ENCODE results near the gene PPP2R5A.

PPP2R5A gene

DNA sequence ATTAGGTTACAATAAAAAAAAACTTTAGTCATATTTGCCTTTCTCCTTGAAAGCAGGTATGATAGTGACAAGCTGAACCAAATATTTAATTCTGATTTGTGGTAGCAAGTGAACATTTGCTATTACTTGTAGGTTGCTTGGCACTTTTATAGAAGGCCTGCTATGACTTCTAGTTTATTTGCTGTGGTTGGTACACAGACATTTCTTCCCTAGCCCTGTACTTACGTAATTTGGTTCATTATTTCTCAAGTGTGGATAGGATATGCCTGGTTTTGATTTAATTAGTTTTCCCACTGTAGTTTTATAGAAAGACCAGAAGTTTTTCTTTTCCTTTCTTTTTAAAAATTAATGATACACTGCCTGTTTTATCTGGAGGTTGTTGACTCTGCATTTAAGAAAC lies 55.9 kb downstream of the PPP2R5A start:
- Histone ChIP-seq H3K9me3 (ENCODE audit: severe bottlenecking) (no peaks in the 10 kb centered on the region), H3K27me3 (ENCODE audit: insufficient read depth, low read depth, severe bottlenecking) (no peaks in the 10 kb centered on the region), H3K4me3 (ENCODE audit: low read depth, low read length) (no peak overlapping the region), H3K27ac (no peak overlapping the region), H3K36me3 (no peaks in the 10 kb centered on the region)
- no peak for TF ChIP-seq CTCF (IDR thresholded peaks at IDR 0.05; ENCODE audit: low read depth, low read length)
- DNase-seq: no peak

DNA sequence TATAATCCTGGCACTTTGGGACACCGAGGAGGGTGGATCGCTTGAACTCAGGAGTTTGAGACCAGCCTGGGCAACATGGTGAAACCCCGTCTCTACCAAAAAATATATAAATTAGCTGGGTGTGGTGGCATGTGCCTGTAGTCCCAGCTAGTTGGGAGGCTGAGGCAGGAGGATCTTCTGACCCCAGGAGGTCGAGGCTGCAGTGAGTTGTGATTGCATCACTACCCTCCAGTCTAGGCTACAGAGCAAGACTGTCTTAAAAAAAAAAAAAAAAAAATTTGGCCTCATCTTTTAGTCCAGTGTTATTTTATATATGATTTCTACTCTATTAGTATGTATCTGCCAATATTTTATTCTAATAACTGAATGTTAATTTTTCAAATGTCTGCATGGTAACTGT lies 59.7 kb downstream of the PPP2R5A start:
- no peaks in the 10 kb centered on the region for H3K9me3 ChIP-seq (ENCODE audit: severe bottlenecking)
- H3K27me3 ChIP-seq (ENCODE audit: insufficient read depth, low read depth, severe bottlenecking): no peaks in the 10 kb centered on the region
- TF ChIP-seq CTCF (IDR thresholded peaks at IDR 0.05; ENCODE audit: low read depth, low read length): no peak
- H3K36me3 ChIP-seq: 0 out of 2 replicates have a peak, but pooled peaks cover 5% of the 10 kb centered on the region
- no peak overlapping the region for H3K27ac ChIP-seq
- H3K4me3 ChIP-seq (ENCODE audit: low read depth, low read length): no peak overlapping the region
- DNase-seq: no peak

GRCh38 chr1:212346601-212347000 lies 61.4 kb downstream of the PPP2R5A start:
- 0 out of 2 replicates have a peak, but pooled peaks cover 5% of the 10 kb centered on the region for H3K36me3 ChIP-seq
- H3K27me3 ChIP-seq (ENCODE audit: insufficient read depth, low read depth, severe bottlenecking): no peaks in the 10 kb centered on the region
- no peak for DNase-seq
- H3K4me3 ChIP-seq (ENCODE audit: low read depth, low read length): no peak overlapping the region
- no peak for TF ChIP-seq CTCF (IDR thresholded peaks at IDR 0.05; ENCODE audit: low read depth, low read length)
- H3K9me3 ChIP-seq (ENCODE audit: severe bottlenecking): no peaks in the 10 kb centered on the region
- no peak overlapping the region for H3K27ac ChIP-seq

- H3K9me3 ChIP-seq (ENCODE audit: severe bottlenecking): no peaks in the 10 kb centered on the region
- no peak for TF ChIP-seq CTCF (IDR thresholded peaks at IDR 0.05; ENCODE audit: low read depth, low read length)
- no peak overlapping the region for H3K27ac ChIP-seq
- no peaks in the 10 kb centered on the region; the same call in none of the 2 replicates for H3K36me3 ChIP-seq
- no peaks in the 10 kb centered on the region for H3K27me3 ChIP-seq (ENCODE audit: insufficient read depth, low read depth, severe bottlenecking)
- no peak overlapping the region for H3K4me3 ChIP-seq (ENCODE audit: low read depth, low read length)
- DNase-seq: no peak
These were observed 66.6 kb downstream of the PPP2R5A start for GRCh38 chr1:212351588-212352362.

DNA sequence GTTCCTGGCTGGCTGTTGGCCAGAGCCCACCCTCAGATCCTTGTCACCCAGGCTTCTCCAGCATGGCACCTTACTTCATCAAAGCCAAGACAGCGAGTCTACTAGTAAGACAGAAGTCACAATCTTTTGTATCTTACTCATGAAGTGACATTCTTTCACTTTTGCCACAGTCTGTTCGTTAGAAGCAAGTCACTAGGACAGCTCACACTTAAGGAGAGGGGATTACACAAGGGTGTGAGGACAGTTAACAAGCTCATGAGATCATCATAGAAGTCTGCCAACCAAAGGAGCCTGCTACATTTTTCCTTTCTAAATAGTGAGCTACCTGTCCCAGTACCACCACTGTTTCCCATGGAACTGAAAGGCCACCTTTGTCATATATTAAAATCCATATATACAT lies 68.0 kb downstream of the PPP2R5A start:
- H3K9me3 ChIP-seq (ENCODE audit: severe bottlenecking): no peaks in the 10 kb centered on the region
- H3K36me3 ChIP-seq: peaks cover 3% of the 10 kb centered on the region
- H3K27ac ChIP-seq: no peak overlapping the region

More for the DNA sequence above, 68.0 kb downstream of the PPP2R5A start:
- DNase-seq: no peak
- Histone ChIP-seq H3K27me3 (ENCODE audit: insufficient read depth, low read depth, severe bottlenecking) (no peaks in the 10 kb centered on the region), H3K4me3 (ENCODE audit: low read depth, low read length) (no peak overlapping the region)
- no peak for TF ChIP-seq CTCF (IDR thresholded peaks at IDR 0.05; ENCODE audit: low read depth, low read length)

Measured in WERI-Rb-1 (cell line).